Liver (tissue), 4 donors: ENCODE data around the gene KRT31. TPM values are rescaled to one million over a fixed set of nuclear protein-coding genes. Genes with fewer than 3 reads are reported as not detected.

Source experiments
- polyA plus RNA-seq, 2 donors: library from polyadenylated mRNA; stranded (reverse) in 1 of 2; unstranded in 1 of 2; fragments of 200-250 nt in 1 of 2; fragments of >200 nt in 1 of 2; fragmentation: Nextera tagmentation in 1 of 2; extraction: Ambion mirVana in 1 of 2; gene quantifications; one replicate each; pipeline versions ENCODE4 v1.2.1 to v1.2.3, GENCODE V29; 2013 to 2015
- total RNA-seq, 2 donors: library from RNA; depleted of rRNA; stranded (reverse); fragments of >200 nt; gene quantifications; one replicate each; pipeline ENCODE4 v1.2.3, GENCODE V29; 2014
- donor health status: healthy.
- donor health status: healthy.
- donor health status: healthy.

KRT31 gene
- total and polyA plus RNA-seq, 4 donors: not detected

Other genes with a start within 250 kb of the KRT31 start
Only the 30 nearest of the 31 such genes appear.
- not detected for gene KRTAP4-4, start 236.9 kb downstream of the KRT31 start, total RNA-seq
- gene KRTAP4-4, start 236.9 kb downstream of the KRT31 start, polyA plus RNA-seq: not detected
- gene KRTAP4-3, start 229.4 kb downstream of the KRT31 start, total RNA-seq: not detected
- gene KRTAP4-3, start 229.4 kb downstream of the KRT31 start, polyA plus RNA-seq: not detected
- not detected for gene KRTAP4-2, start 219.4 kb downstream of the KRT31 start, total RNA-seq
- gene KRTAP4-2, start 219.4 kb downstream of the KRT31 start, polyA plus RNA-seq: not detected
- not detected for gene KRTAP4-1, start 212.7 kb downstream of the KRT31 start, total RNA-seq
- not detected for gene KRTAP4-1, start 212.7 kb downstream of the KRT31 start, polyA plus RNA-seq
- gene KRTAP9-1, start 207.7 kb downstream of the KRT31 start, total RNA-seq: not detected
- not detected for gene KRTAP9-1, start 207.7 kb downstream of the KRT31 start, polyA plus RNA-seq
- not detected for gene KRTAP9-2, start 171.0 kb downstream of the KRT31 start, total RNA-seq
- not detected for gene KRTAP9-2, start 171.0 kb downstream of the KRT31 start, polyA plus RNA-seq
- gene KRTAP9-3, start 165.2 kb downstream of the KRT31 start, total RNA-seq: not detected
- not detected for gene KRTAP9-3, start 165.2 kb downstream of the KRT31 start, polyA plus RNA-seq
- gene KRTAP9-8, start 159.6 kb downstream of the KRT31 start, total RNA-seq: not detected
- gene KRTAP9-8, start 159.6 kb downstream of the KRT31 start, polyA plus RNA-seq: not detected
- gene KRTAP9-4, start 147.9 kb downstream of the KRT31 start, total RNA-seq: not detected
- not detected for gene KRTAP9-4, start 147.9 kb downstream of the KRT31 start, polyA plus RNA-seq
- not detected for gene KRTAP9-9, start 142.2 kb downstream of the KRT31 start, total RNA-seq
- not detected for gene KRTAP9-9, start 142.2 kb downstream of the KRT31 start, polyA plus RNA-seq
- not detected for gene KRTAP9-6, start 132.2 kb downstream of the KRT31 start, total RNA-seq
- gene KRTAP9-6, start 132.2 kb downstream of the KRT31 start, polyA plus RNA-seq: not detected
- not detected for gene KRTAP9-7, start 121.9 kb downstream of the KRT31 start, total RNA-seq
- not detected for gene KRTAP9-7, start 121.9 kb downstream of the KRT31 start, polyA plus RNA-seq
- gene KRTAP29-1, start 94.8 kb downstream of the KRT31 start, total RNA-seq: not detected
- not detected for gene KRTAP29-1, start 94.8 kb downstream of the KRT31 start, polyA plus RNA-seq
- not detected for gene KRTAP16-1, start 88.3 kb downstream of the KRT31 start, total RNA-seq
- gene KRTAP16-1, start 88.3 kb downstream of the KRT31 start, polyA plus RNA-seq: not detected
- not detected for gene KRTAP17-1, start 81.9 kb downstream of the KRT31 start, total RNA-seq
- gene KRTAP17-1, start 81.9 kb downstream of the KRT31 start, polyA plus RNA-seq: not detected
- not detected for gene KRT33A, start 46.8 kb downstream of the KRT31 start, total RNA-seq
- gene KRT33A, start 46.8 kb downstream of the KRT31 start, polyA plus RNA-seq: not detected
- not detected for gene KRT33B, start 27.8 kb downstream of the KRT31 start, total RNA-seq
- not detected for gene KRT33B, start 27.8 kb downstream of the KRT31 start, polyA plus RNA-seq
- gene KRT34, start 15.3 kb downstream of the KRT31 start, total RNA-seq: not detected
- gene KRT34, start 15.3 kb downstream of the KRT31 start, polyA plus RNA-seq: not detected
- gene KRT37, start 27.0 kb upstream of the KRT31 start, total RNA-seq: not detected
- gene KRT37, start 27.0 kb upstream of the KRT31 start, polyA plus RNA-seq: not detected
- not detected for gene KRT38, start 43.4 kb upstream of the KRT31 start, total RNA-seq
- gene KRT38, start 43.4 kb upstream of the KRT31 start, polyA plus RNA-seq: not detected
- gene KRT32, start 69.8 kb upstream of the KRT31 start, total RNA-seq: not detected
- not detected for gene KRT32, start 69.8 kb upstream of the KRT31 start, polyA plus RNA-seq
- gene KRT35, start 83.5 kb upstream of the KRT31 start, total RNA-seq: not detected
- not detected for gene KRT35, start 83.5 kb upstream of the KRT31 start, polyA plus RNA-seq
- gene KRT36, start 92.3 kb upstream of the KRT31 start, total RNA-seq: under 1 TPM in 1 of 2 donors, not detected in 1; 0.05 TPM
- gene KRT36, start 92.3 kb upstream of the KRT31 start, polyA plus RNA-seq: not detected
- 1 to 10 TPM in 1 of 2 donors, not detected in 1; 3.7 TPM for gene KRT13, start 108.0 kb upstream of the KRT31 start, total RNA-seq
- gene KRT13, start 108.0 kb upstream of the KRT31 start, polyA plus RNA-seq: 1 to 10 TPM in 1 of 2 donors, under 1 TPM in 1; 0.13 to 2.8 TPM
- not detected for gene KRT15, start 121.3 kb upstream of the KRT31 start, total RNA-seq
- under 1 TPM in 1 of 2 donors, not detected in 1; 0.14 TPM for gene KRT15, start 121.3 kb upstream of the KRT31 start, polyA plus RNA-seq
- 1 to 10 TPM; 3.1 to 3.4 TPM for gene KRT19, start 130.7 kb upstream of the KRT31 start, total RNA-seq
- 1 to 10 TPM; 3.8 to 5.8 TPM for gene KRT19, start 130.7 kb upstream of the KRT31 start, polyA plus RNA-seq
- not detected for gene KRT9, start 174.5 kb upstream of the KRT31 start, total RNA-seq
- gene KRT9, start 174.5 kb upstream of the KRT31 start, polyA plus RNA-seq: not detected
- gene KRT14, start 189.3 kb upstream of the KRT31 start, total RNA-seq: not detected
- gene KRT14, start 189.3 kb upstream of the KRT31 start, polyA plus RNA-seq: not detected
- not detected for gene KRT16, start 215.2 kb upstream of the KRT31 start, total RNA-seq
- not detected for gene KRT16, start 215.2 kb upstream of the KRT31 start, polyA plus RNA-seq
- not detected for gene KRT17, start 227.0 kb upstream of the KRT31 start, total RNA-seq
- under 1 TPM in 1 of 2 donors, not detected in 1; 0.15 TPM for gene KRT17, start 227.0 kb upstream of the KRT31 start, polyA plus RNA-seq